KMS-11 (cell line): ENCODE results near the gene PLET1.

ENCODE experiments used
- H2AFZ ChIP-seq: fragments of 200-600 bp; sonication (generic); 2 replicates; pipeline ENCODE4 v1.6.1; 2016; ENCODE audit warnings: antibody characterized with exemption, mixed run types, low read depth
- H3K27ac ChIP-seq: fragments of 200-600 bp; sonication (generic); 2 replicates; pipeline ENCODE4 v1.6.1; 2016; ENCODE audit warnings: mild to moderate bottlenecking, mixed run types
- H3K27me3 ChIP-seq: fragments of 200-600 bp; sonication (generic); 2 replicates; pipeline ENCODE4 v1.6.1; 2017; ENCODE audit warnings: mild to moderate bottlenecking, low read depth, mixed run types, moderate library complexity; ENCODE audit not compliant: insufficient read depth
- H3K36me3 ChIP-seq: fragments of 200-600 bp; sonication (generic); 2 replicates; pipeline ENCODE4 v1.6.1; 2017; ENCODE audit warnings: mild to moderate bottlenecking, mixed run types; ENCODE audit not compliant: insufficient read depth
- H3K4me1 ChIP-seq: fragments of 200-600 bp; sonication (generic); 2 replicates; pipeline ENCODE4 v1.6.1; 2016; ENCODE audit warnings: mild to moderate bottlenecking, low read depth, mixed run types; ENCODE audit not compliant: poor library complexity, severe bottlenecking
- H3K4me2 ChIP-seq: fragments of 200-600 bp; sonication (generic); 2 replicates; pipeline ENCODE4 v1.7.0; 2016; ENCODE audit warnings: mild to moderate bottlenecking, mixed run types
- H3K4me3 ChIP-seq: fragments of 200-600 bp; sonication (generic); IDR thresholded peaks from 2 replicates; pipeline ENCODE4 v1.6.1; 2017; ENCODE audit warnings: low read depth, low read length, mixed read lengths; ENCODE audit not compliant: insufficient read depth
- H3K79me2 ChIP-seq: fragments of 200-600 bp; sonication (generic); 2 replicates; pipeline ENCODE4 v1.6.1; 2016; ENCODE audit warnings: low read depth, mixed run types; ENCODE audit not compliant: insufficient read depth
- H3K9ac ChIP-seq: fragments of 200-600 bp; sonication (generic); 2 replicates; pipeline ENCODE4 v1.6.1; 2016; ENCODE audit warnings: mild to moderate bottlenecking, mixed run types
- H4K20me1 ChIP-seq: fragments of 200-600 bp; sonication (generic); 2 replicates; pipeline ENCODE4 v1.6.1; 2016; ENCODE audit warnings: mild to moderate bottlenecking, mixed run types; ENCODE audit not compliant: insufficient read depth
- CTCF ChIP-seq: fragments of 200-600 bp; sonication (generic); conservative IDR thresholded peaks from 2 replicates; pipeline ENCODE4 v1.6.1; 2017; ENCODE audit warnings: low read depth, mild to moderate bottlenecking, antibody characterized with exemption, low read length, moderate library complexity, mixed read lengths

PLET1 gene

DNA sequence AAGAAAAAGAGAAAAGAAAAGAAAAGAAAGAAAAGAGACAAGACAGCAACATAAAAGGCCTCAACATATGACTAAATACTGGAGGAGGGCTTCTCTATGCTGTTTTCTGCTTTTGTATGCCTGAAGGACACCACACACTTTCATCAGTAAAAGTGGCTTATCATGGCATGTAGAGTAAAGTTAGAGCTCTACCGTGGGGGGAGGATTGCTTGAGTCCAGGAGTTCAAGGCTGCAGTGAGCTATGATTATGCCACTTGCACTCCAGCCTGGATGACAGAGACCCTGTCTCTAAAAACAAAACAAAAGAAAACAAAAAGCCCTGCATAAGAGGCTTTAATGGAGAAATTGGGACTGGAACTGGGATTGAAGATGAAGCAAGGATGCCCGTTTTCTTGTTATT, 28.7 kb downstream of the PLET1 start:
- Histone ChIP-seq H3K4me1 (peaks cover 7% of the 10 kb centered on the region), H3K27ac (no peak overlapping the region), H3K79me2 (peaks cover 3% of the 10 kb centered on the region; the same call in 1 of the 2 replicates), H4K20me1 (no peaks in the 10 kb centered on the region), H3K9ac (no peak overlapping the region), H3K4me2 (no peak overlapping the region), H3K36me3 (no peaks in the 10 kb centered on the region), H3K4me3 (no peak overlapping the region), H2AFZ (no peak overlapping the region), H3K27me3 (no peaks in the 10 kb centered on the region)
- no peak for TF ChIP-seq CTCF

DNA sequence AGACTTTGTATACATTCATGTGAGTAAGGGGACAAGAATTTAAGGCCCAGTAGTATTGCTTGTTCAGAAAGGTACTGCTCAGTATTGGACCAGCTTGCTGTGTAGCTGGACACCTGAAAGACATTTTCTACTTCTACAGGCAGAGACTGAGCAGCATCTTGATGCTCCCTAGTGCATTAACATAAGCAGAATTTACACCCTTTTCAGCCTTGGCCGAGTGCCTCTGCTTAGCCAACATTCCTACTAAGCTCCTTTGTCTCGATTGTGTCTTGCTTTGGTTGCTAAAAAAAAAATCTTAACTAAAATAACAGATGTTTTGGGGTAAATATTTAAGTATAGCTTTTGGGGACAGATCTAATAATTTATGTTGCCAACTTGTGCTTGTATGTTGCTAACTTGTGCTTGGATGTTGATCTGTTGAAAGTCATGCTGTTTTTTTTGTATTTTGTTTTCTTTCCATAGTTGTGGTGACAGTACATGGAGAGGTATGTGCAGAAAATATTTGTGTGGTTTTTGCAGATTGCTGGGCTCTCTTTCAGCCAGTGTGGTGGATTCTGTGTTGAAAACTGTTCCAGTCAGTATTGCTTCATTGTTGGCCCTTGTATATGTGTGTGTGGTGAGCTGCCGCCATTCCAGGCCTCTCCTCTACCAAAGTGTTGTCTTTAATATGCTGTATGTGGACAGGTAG, 30.8 kb downstream of the PLET1 start:
- Histone ChIP-seq H3K27ac (no peak overlapping the region), H3K4me2 (no peak overlapping the region), H3K79me2 (peaks cover 5% of the 10 kb centered on the region; the same call in 1 of the 2 replicates), H3K4me3 (no peak overlapping the region), H4K20me1 (no peaks in the 10 kb centered on the region), H3K9ac (no peak overlapping the region), H3K27me3 (no peaks in the 10 kb centered on the region), H3K4me1 (peaks cover 8% of the 10 kb centered on the region), H2AFZ (no peak overlapping the region), H3K36me3 (no peaks in the 10 kb centered on the region)
- TF ChIP-seq CTCF = no peak

- H3K4me3 ChIP-seq = no peak overlapping the region
- no peaks in the 10 kb centered on the region for H4K20me1 ChIP-seq
- no peak overlapping the region for H3K4me2 ChIP-seq
- TF ChIP-seq CTCF = no peak
- peaks cover 8% of the 10 kb centered on the region for H3K4me1 ChIP-seq
- peaks cover 5% of the 10 kb centered on the region; the same call in 1 of the 2 replicates for H3K79me2 ChIP-seq
- H3K9ac ChIP-seq = no peak overlapping the region
- no peaks in the 10 kb centered on the region for H3K36me3 ChIP-seq
- H3K27ac ChIP-seq = no peak overlapping the region
- H3K27me3 ChIP-seq = no peaks in the 10 kb centered on the region
- H2AFZ ChIP-seq = no peak overlapping the region
Measured at GRCh38 chr11:112229159-112229558, 31.5 kb downstream of the PLET1 start.

- no peak overlapping the region for H3K4me3 ChIP-seq
- no peak overlapping the region for H3K4me2 ChIP-seq
- H3K79me2 ChIP-seq = peaks cover 5% of the 10 kb centered on the region; the same call in 1 of the 2 replicates
Measured at GRCh38 chr11:112228706-112229105, 32.0 kb downstream of the PLET1 start.

More at GRCh38 chr11:112228706-112229105, 32.0 kb downstream of the PLET1 start:
- no peak for TF ChIP-seq CTCF
- Histone ChIP-seq H3K36me3 (no peaks in the 10 kb centered on the region), H3K27ac (no peak overlapping the region), H4K20me1 (no peaks in the 10 kb centered on the region), H3K27me3 (no peaks in the 10 kb centered on the region), H3K4me1 (peaks cover 8% of the 10 kb centered on the region), H3K9ac (no peak overlapping the region), H2AFZ (no peak overlapping the region)
